Measurements from ENCODE around the gene CEMIP. TPM values are rescaled to one million over a fixed set of nuclear protein-coding genes. Genes with fewer than 3 reads are reported as not detected.

Gene CEMIP
- total and polyA plus RNA-seq, 2 of the 4 experiments (the other 2 are of a cell fraction) = 63.8 to 78.0 TPM

DNA sequence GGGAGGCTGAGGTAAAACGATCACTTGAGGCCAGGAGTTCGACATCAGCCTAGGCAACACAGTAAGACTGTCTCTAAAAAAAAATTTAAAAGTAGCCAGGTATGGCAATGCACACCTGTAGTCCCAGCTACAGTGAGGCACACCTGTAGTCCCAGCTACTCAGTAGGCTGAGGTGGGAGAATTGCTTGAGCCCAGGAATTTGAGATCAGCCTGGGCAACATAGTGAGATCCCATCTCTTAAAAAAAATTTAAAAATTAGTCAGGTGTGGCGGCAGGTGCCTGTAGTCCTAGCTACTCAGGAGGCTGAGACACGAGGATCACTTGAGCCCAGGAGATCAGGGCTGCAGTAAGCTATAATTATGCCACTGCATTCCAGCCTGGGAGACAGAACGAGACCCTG is 203.7 kb downstream of the CEMIP start:
- ATAC-seq (ENCODE audit: low read depth) (no peak), DNase-seq (no peak)
- H3K9ac ChIP-seq (ENCODE audit: low read depth, low read length) = no peak overlapping the region
- H4K20me1 ChIP-seq (ENCODE audit: insufficient read depth, low read length) = peaks cover 16% of the 10 kb centered on the region; the same call in 1 of the 2 replicates
- H3K4ac ChIP-seq (ENCODE audit: low read depth, low read length) = no peak overlapping the region
- no peak overlapping the region for H3K23ac ChIP-seq (ENCODE audit: low read depth, low read length)
- H2AK9ac ChIP-seq (replicated peaks; ENCODE audit: low read depth, low read length, poor library complexity) = no peak overlapping the region
- no peak overlapping the region for H3K4me3 ChIP-seq (ENCODE audit: insufficient read depth, low read depth, low read length)
- no peak overlapping the region for H2AFZ ChIP-seq (replicated peaks; ENCODE audit: low read length, poor library complexity)
- no TSS peak for BruUV-seq (replicated peaks)
- H2AK5ac ChIP-seq (ENCODE audit: low read depth, low read length) = no peak overlapping the region
- H3K4me1 ChIP-seq (ENCODE audit: control insufficient read depth, insufficient read depth, low read length) = peaks cover 5% of the 10 kb centered on the region
- no peak overlapping the region for H3K56ac ChIP-seq (ENCODE audit: extremely low read depth, insufficient read depth, low read length)
- H2BK120ac ChIP-seq (ENCODE audit: low read depth, low read length) = no peak overlapping the region
- POLR2A ChIA-PET (ENCODE audit: unreplicated experiment) = no interaction called here
- CTCF ChIA-PET = no interaction called here
- intact Hi-C loops (cut with micrococcal nuclease) = no loop called here
- TF ChIP-seq POLR2A (IDR thresholded peaks at IDR 0.05; ENCODE audit: low read depth, low read length) = no peak
- TF ChIP-seq NFE2L2 (IDR thresholded peaks at IDR 0.05; ENCODE audit: low read depth, low read length) = no peak
- no peak for TF ChIP-seq BHLHE40 (IDR thresholded peaks at IDR 0.05; ENCODE audit: low read depth, low read length)
- no peak for TF ChIP-seq RFX5 (IDR thresholded peaks at IDR 0.05; ENCODE audit: low read depth, low read length)
- no peak for TF ChIP-seq CEBPB (IDR thresholded peaks at IDR 0.05; ENCODE audit: low read depth, low read length)
- no peak for TF ChIP-seq MAZ (IDR thresholded peaks at IDR 0.05; ENCODE audit: borderline replicate concordance, low read depth, low read length)
- TF ChIP-seq RAD21 (IDR thresholded peaks at IDR 0.05; ENCODE audit: low read length) = no peak
- no peak for TF ChIP-seq SMC3 (IDR thresholded peaks at IDR 0.05; ENCODE audit: low read depth, low read length)
- no peak for TF ChIP-seq CHD1 (IDR thresholded peaks at IDR 0.05; ENCODE audit: low read depth, low read length)
- no peak for TF ChIP-seq RCOR1 (IDR thresholded peaks at IDR 0.05; ENCODE audit: insufficient replicate concordance, low read length)
- TF ChIP-seq, protein P1, sequence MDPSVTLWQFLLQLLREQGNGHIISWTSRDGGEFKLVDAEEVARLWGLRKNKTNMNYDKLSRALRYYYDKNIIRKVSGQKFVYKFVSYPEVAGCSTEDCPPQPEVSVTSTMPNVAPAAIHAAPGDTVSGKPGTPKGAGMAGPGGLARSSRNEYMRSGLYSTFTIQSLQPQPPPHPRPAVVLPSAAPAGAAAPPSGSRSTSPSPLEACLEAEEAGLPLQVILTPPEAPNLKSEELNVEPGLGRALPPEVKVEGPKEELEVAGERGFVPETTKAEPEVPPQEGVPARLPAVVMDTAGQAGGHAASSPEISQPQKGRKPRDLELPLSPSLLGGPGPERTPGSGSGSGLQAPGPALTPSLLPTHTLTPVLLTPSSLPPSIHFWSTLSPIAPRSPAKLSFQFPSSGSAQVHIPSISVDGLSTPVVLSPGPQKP (IDR thresholded peaks at IDR 0.05; ENCODE audit: borderline replicate concordance, low read depth, low read length) = no peak
- no peak for TF ChIP-seq MXI1 (IDR thresholded peaks at IDR 0.05; ENCODE audit: borderline replicate concordance, low read depth, low read length)
- no peak for TF ChIP-seq FOS (IDR thresholded peaks at IDR 0.05; ENCODE audit: low read depth, low read length)
- TF ChIP-seq MAFK (IDR thresholded peaks at IDR 0.05; ENCODE audit: low read depth, low read length) = no peak
- TF ChIP-seq, protein P2, sequence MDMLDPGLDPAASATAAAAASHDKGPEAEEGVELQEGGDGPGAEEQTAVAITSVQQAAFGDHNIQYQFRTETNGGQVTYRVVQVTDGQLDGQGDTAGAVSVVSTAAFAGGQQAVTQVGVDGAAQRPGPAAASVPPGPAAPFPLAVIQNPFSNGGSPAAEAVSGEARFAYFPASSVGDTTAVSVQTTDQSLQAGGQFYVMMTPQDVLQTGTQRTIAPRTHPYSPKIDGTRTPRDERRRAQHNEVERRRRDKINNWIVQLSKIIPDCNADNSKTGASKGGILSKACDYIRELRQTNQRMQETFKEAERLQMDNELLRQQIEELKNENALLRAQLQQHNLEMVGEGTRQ (IDR thresholded peaks at IDR 0.05; ENCODE audit: low read depth, low read length) = no peak
- TF ChIP-seq, protein P3, sequence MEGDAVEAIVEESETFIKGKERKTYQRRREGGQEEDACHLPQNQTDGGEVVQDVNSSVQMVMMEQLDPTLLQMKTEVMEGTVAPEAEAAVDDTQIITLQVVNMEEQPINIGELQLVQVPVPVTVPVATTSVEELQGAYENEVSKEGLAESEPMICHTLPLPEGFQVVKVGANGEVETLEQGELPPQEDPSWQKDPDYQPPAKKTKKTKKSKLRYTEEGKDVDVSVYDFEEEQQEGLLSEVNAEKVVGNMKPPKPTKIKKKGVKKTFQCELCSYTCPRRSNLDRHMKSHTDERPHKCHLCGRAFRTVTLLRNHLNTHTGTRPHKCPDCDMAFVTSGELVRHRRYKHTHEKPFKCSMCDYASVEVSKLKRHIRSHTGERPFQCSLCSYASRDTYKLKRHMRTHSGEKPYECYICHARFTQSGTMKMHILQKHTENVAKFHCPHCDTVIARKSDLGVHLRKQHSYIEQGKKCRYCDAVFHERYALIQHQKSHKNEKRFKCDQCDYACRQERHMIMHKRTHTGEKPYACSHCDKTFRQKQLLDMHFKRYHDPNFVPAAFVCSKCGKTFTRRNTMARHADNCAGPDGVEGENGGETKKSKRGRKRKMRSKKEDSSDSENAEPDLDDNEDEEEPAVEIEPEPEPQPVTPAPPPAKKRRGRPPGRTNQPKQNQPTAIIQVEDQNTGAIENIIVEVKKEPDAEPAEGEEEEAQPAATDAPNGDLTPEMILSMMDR (conservative IDR thresholded peaks at IDR 0.05; ENCODE audit: low read depth, low read length) = no peak
- no CpG with 5 or more reads among the region's 5 CpGs for WGBS, 2 experiments (ENCODE audit: extremely low coverage in 2 of 2, insufficient read length in 1 of 2)
- no peak overlapping the region for H3K18ac ChIP-seq (ENCODE audit: low read depth, low read length)
- H3K27me3 ChIP-seq (ENCODE audit: control insufficient read depth, insufficient read depth, low read length) = no peaks in the 10 kb centered on the region
- no peak overlapping the region for H2BK5ac ChIP-seq (ENCODE audit: low read depth, low read length, poor library complexity, severe bottlenecking)
- H3K79me1 ChIP-seq (ENCODE audit: low read depth in 1 of 2, low read length in 2 of 2) = peaks cover 27 to 74% of the 10 kb centered on the region in 2 experiments
- no peak overlapping the region for H4K8ac ChIP-seq (ENCODE audit: low read depth in 2 of 2, low read length in 2 of 2)
- H2BK15ac ChIP-seq (ENCODE audit: low read depth, low read length) = no peak overlapping the region
- dilution Hi-C loops (cut with HindIII; ENCODE audit: low sequenced_read_pairs, unreplicated experiment) = no loop called here
- H3K27ac ChIP-seq (ENCODE audit: insufficient read depth, low read length) = no peak overlapping the region
- H4K5ac ChIP-seq (ENCODE audit: low read depth, low read length) = no peak overlapping the region
- H3K9me1 ChIP-seq (ENCODE audit: insufficient read depth, low read length) = peaks cover 13% of the 10 kb centered on the region
- H2BK20ac ChIP-seq (ENCODE audit: low read depth, low read length) = no peak overlapping the region
- peaks cover 13% of the 10 kb centered on the region for H3K36me3 ChIP-seq (ENCODE audit: control insufficient read depth, insufficient read depth, low read length)
- in situ Hi-C loops (cut with MboI; ENCODE audit: low sequenced_read_pairs) = no loop called here
- no peak overlapping the region for H3K4me2 ChIP-seq (ENCODE audit: low read depth, low read length)
- H3K9me3 ChIP-seq (ENCODE audit: control insufficient read depth, insufficient read depth, low read length) = no peaks in the 10 kb centered on the region
- no peak overlapping the region for H3K14ac ChIP-seq (replicated peaks; ENCODE audit: low read depth, low read length)
- no peak overlapping the region for H4K91ac ChIP-seq (ENCODE audit: insufficient read depth, low read depth, low read length)

Measured in IMR-90 (cell line).